Measurements from ENCODE around the gene HNRNPK.
"Not testable (repeated sequence)": the region's sequence is repeated elsewhere in the genome, so short reads cannot be mapped to it uniquely, and the experiment has no call there.

Gene HNRNPK

GRCh38 chr9:83976372-83976771 lies 3.6 kb downstream of the HNRNPK start:
- FAIRE-seq, result no peak

- FAIRE-seq, result no peak
These were observed 4.7 kb downstream of the HNRNPK start for GRCh38 chr9:83975300-83975699.

- FAIRE-seq, result no peak
These were observed 7.7 kb downstream of the HNRNPK start for GRCh38 chr9:83972286-83972685.

- no peak for FAIRE-seq
These were observed 8.5 kb downstream of the HNRNPK start for GRCh38 chr9:83971485-83971884.

- no peak for FAIRE-seq
These were observed 10.4 kb downstream of the HNRNPK start for GRCh38 chr9:83969602-83970001.

GRCh38 chr9:83967073-83967472 lies 12.9 kb downstream of the HNRNPK start:
- FAIRE-seq, result no peak

- FAIRE-seq, result no peak
These were observed 13.8 kb downstream of the HNRNPK start for GRCh38 chr9:83966209-83966582.

GRCh38 chr9:83965350-83966208 lies 14.4 kb downstream of the HNRNPK start:
- FAIRE-seq, result no peak

- no peak for FAIRE-seq
These were observed 15.1 kb downstream of the HNRNPK start for GRCh38 chr9:83964973-83965349.

GRCh38 chr9:83962165-83962564 lies 17.9 kb downstream of the HNRNPK start:
- FAIRE-seq, result no peak

GRCh38 chr9:83960991-83961390 lies 19.0 kb downstream of the HNRNPK start:
- no peak for FAIRE-seq

GRCh38 chr9:83959061-83959460 lies 21.0 kb downstream of the HNRNPK start:
- FAIRE-seq, result no peak

- no peak for FAIRE-seq
These were observed 22.8 kb downstream of the HNRNPK start for GRCh38 chr9:83957248-83957513.

GRCh38 chr9:83956436-83957247 lies 23.4 kb downstream of the HNRNPK start:
- no peak for FAIRE-seq

GRCh38 chr9:83956086-83956435 lies 24.0 kb downstream of the HNRNPK start:
- no peak for FAIRE-seq

- not testable (repeated sequence) for FAIRE-seq
These were observed 31.9 kb downstream of the HNRNPK start for GRCh38 chr9:83948096-83948495.

- no peak for FAIRE-seq
These were observed 39.3 kb downstream of the HNRNPK start for GRCh38 chr9:83940590-83941303.

GRCh38 chr9:83937861-83938455 lies 42.1 kb downstream of the HNRNPK start:
- peak; percentile 33 for FAIRE-seq

- FAIRE-seq, result no peak
These were observed 43.5 kb downstream of the HNRNPK start for GRCh38 chr9:83936523-83936922.

GRCh38 chr9:83935276-83935935 lies 44.6 kb downstream of the HNRNPK start:
- FAIRE-seq, result no peak

GRCh38 chr9:83934569-83935275 lies 45.3 kb downstream of the HNRNPK start:
- no peak for FAIRE-seq

GRCh38 chr9:83933790-83934189 lies 46.2 kb downstream of the HNRNPK start:
- no peak for FAIRE-seq
